Transverse colon (tissue), 4 donors: ENCODE measurements around the gene ATPAF2. TPM values are rescaled to one million over a fixed set of nuclear protein-coding genes. Genes with fewer than 3 reads are reported as not detected.

ENCODE experiments used
- DNase-seq: peaks from one replicate; pipeline ENCODE4 v3.0.0-alpha.2; 2019
- H3K27ac ChIP-seq, 4 donors: fragments of 200-600 bp; sonication (generic); 2 replicates each; pipeline ENCODE4 v1.5.1; 2016 to 2018; ENCODE audit warnings: inconsistent platforms in 4 of 4
- H3K27me3 ChIP-seq: fragments of 200-600 bp; sonication (generic); 2 replicates; pipeline ENCODE4 v1.5.1; 2017; ENCODE audit warnings: inconsistent platforms
- H3K36me3 ChIP-seq, 4 donors: fragments of 200-600 bp; sonication (generic); 2 replicates each; pipeline ENCODE4 v1.5.1; 2017 to 2019; ENCODE audit warnings: inconsistent platforms in 4 of 4
- H3K4me1 ChIP-seq, 4 donors: fragments of 200-600 bp; sonication (generic); 2 replicates each; pipeline ENCODE4 v1.5.1; 2017 to 2020; ENCODE audit warnings: inconsistent platforms in 4 of 4
- H3K4me3 ChIP-seq, 4 donors: fragments of 200-600 bp; sonication (generic); 1 replicate in 1 of 4; 2 replicates in 3 of 4; pipeline versions ENCODE4 v1.5.1 to v1.6.1; 2017 to 2019; ENCODE audit warnings: inconsistent platforms in 4 of 4
- H3K9me3 ChIP-seq, 2 donors: fragments of 200-600 bp; sonication (generic); 2 replicates each; pipeline ENCODE4 v1.5.1; 2017 to 2019; ENCODE audit warnings: inconsistent platforms in 2 of 2
- EP300 ChIP-seq: sonication (generic); formaldehyde crosslinking; IDR thresholded peaks from one replicate; pipeline ENCODE4 v1.6.1; 2017; ENCODE audit warnings: antibody characterized with exemption, low read depth
- POLR2A ChIP-seq: fragments of 450-650 bp; IDR thresholded peaks from one replicate; pipeline ENCODE4 v1.6.1; 2016; ENCODE audit warnings: antibody characterized with exemption, mild to moderate bottlenecking, moderate library complexity
- POLR2AphosphoS5 ChIP-seq, 3 donors: sonication (generic); formaldehyde crosslinking; IDR thresholded peaks; one replicate each; pipeline ENCODE4 v1.6.1; 2016; ENCODE audit warnings: antibody characterized with exemption in 3 of 3
- WGBS, 2 donors: methylation state at CpG; one replicate each; pipeline ENCODE4 v1.1.5; 2018; ENCODE audit warnings: low coverage in 1 of 2; 5-methylcytosine and 5-hydroxymethylcytosine counted together
- in situ Hi-C, 4 donors: fragments of 200-750 bp; cut with MboI; loops; one replicate each; pipeline versions ENCODE4 v1.15.0 to v1.15.1; 2017; ENCODE audit warnings: low sequenced_read_pairs in 3 of 4, low pct_ligation_motif_present in 1 of 4, low pct_unique_long_range_greater_than_20kb in 1 of 4
- intact Hi-C: fragments of 100-400 bp; cut with DNase I; formaldehyde crosslinking; loops from one replicate; pipeline ENCODE4 v1.15.1; 2023; ENCODE audit warnings: low total_unique reads
- total RNA-seq, 4 donors: library from RNA; depleted of rRNA; stranded (reverse); fragments of >200 nt; gene quantifications; one replicate each; pipeline ENCODE4 v1.1.0, GENCODE V29; 2016
- TF ChIP-seq, protein P1 (sequence below), 5 experiments: fragments of 200-600 bp in 3 of 5; fragments of 450-650 bp in 2 of 5; sonication (generic) in 3 of 5; IDR thresholded peaks; 1 replicate in 2 of 5; 2 replicates in 3 of 5; pipeline ENCODE4 v1.5.1; 2016 to 2017; ENCODE audit warnings: antibody characterized with exemption in 5 of 5, inconsistent platforms in 3 of 5, mild to moderate bottlenecking in 2 of 5, moderate library complexity in 1 of 5

The ATPAF2 gene
- total RNA-seq, 4 donors from 2014 or later, result 17.3 to 65.1 (median 24.7) TPM

DNA sequence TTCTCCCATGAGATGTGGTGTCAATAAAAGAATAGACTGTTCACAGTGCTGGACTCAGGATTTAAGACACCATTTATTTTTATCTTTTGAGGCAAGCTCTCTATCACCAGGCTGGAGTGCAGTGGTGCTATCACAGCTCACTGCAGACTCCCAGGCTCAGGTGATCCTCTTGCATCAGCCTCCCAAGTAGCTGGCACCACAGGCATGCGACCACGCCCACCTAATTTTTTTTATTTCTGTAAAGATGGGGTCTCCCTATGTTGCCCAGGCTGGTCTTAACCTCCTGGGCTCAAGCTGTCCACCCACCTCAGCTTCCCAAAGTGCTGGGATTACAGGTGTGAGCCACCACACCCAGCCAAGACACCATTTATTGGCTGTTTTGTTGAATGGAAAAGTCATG is 30.1 kb upstream of the ATPAF2 start:
- no peak overlapping the region for H3K27ac ChIP-seq
- DNase-seq, result no peak
- H3K4me1 ChIP-seq, result peaks cover 0 to 6% (median 0%) of the 10 kb centered on the region in 4 donors
- TF ChIP-seq POLR2AphosphoS5 (IDR thresholded peaks at IDR 0.05), result no peak
- no peak for TF ChIP-seq POLR2A
- TF ChIP-seq, protein P1, sequence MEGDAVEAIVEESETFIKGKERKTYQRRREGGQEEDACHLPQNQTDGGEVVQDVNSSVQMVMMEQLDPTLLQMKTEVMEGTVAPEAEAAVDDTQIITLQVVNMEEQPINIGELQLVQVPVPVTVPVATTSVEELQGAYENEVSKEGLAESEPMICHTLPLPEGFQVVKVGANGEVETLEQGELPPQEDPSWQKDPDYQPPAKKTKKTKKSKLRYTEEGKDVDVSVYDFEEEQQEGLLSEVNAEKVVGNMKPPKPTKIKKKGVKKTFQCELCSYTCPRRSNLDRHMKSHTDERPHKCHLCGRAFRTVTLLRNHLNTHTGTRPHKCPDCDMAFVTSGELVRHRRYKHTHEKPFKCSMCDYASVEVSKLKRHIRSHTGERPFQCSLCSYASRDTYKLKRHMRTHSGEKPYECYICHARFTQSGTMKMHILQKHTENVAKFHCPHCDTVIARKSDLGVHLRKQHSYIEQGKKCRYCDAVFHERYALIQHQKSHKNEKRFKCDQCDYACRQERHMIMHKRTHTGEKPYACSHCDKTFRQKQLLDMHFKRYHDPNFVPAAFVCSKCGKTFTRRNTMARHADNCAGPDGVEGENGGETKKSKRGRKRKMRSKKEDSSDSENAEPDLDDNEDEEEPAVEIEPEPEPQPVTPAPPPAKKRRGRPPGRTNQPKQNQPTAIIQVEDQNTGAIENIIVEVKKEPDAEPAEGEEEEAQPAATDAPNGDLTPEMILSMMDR (IDR thresholded peaks at IDR 0.05), result no peak
- TF ChIP-seq EP300, result no peak
- no peaks in the 10 kb centered on the region for H3K27me3 ChIP-seq
- peaks cover 0 to 12% (median 4%) of the 10 kb centered on the region in 4 donors for H3K36me3 ChIP-seq
- no peaks in the 10 kb centered on the region for H3K9me3 ChIP-seq
- 88 to 94% methylated on average over 2 of the region's 2 CpGs for WGBS, 2 donors
- intact Hi-C loops, result no loop called here
- in situ Hi-C loops, result no loop called here
- H3K4me3 ChIP-seq, result no peak overlapping the region

DNA sequence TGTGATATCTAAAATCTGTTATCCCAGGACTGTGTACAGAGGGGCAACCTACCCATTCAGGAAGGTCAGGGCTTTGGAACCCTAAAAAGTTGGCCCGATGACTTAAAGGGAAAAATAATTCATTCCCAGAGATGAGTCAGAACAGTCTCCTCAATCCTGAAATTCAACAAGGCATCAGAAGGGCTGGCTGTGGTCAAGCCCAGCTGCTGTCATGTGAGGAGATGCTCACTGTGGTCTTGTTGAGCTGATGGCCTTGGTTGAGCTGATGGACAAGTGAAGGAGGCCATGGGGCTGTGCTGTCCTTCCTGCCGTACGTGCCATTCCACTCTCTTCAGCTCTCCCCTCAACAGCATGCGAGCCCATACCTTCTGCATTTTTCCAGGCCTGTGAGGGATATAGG is 27.9 kb upstream of the ATPAF2 start:
- intact Hi-C loops, result no loop called here
- WGBS, 2 donors, result 97 to 100% methylated on average over 2 to 4 of the region's 4 CpGs
- DNase-seq, result no peak
- peaks cover 0 to 6% (median 0%) of the 10 kb centered on the region in 4 donors for H3K4me1 ChIP-seq
- H3K9me3 ChIP-seq, result no peaks in the 10 kb centered on the region
- no peak overlapping the region for H3K4me3 ChIP-seq
- in situ Hi-C loops, result no loop called here
- peaks cover 0 to 20% (median 7%) of the 10 kb centered on the region in 4 donors for H3K36me3 ChIP-seq
- TF ChIP-seq POLR2AphosphoS5 (IDR thresholded peaks at IDR 0.05) (no peak), POLR2A (no peak), EP300 (no peak)
- TF ChIP-seq, protein P1 (IDR thresholded peaks at IDR 0.05), result no peak
- H3K27me3 ChIP-seq, result no peaks in the 10 kb centered on the region
- no peak overlapping the region for H3K27ac ChIP-seq

DNA sequence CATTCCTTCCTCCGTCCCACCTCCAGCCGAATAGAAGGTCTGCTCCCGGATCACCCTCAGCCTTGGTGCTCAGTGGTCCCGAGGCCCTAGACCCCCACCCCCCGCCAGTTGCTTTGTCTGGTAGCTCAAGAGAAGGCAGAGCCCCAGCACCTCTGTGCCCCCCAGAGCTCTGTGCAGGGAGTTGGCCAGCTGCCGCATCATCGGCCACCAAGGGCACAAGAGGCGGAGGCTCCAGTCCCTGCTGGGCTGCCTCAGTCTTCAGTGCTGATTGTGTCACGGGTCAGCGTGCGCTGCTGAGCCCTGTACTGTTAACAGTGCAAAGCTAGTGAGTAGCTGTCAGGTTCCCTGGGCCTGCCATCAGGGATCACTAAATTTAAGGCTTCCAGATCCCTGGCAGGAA is 26.6 kb upstream of the ATPAF2 start:
- peaks cover 0 to 28% (median 7%) of the 10 kb centered on the region in 4 donors for H3K36me3 ChIP-seq
- in situ Hi-C loops (no loop called here), intact Hi-C loops (no loop called here)
- 94% methylated on average over 8 of the region's 11 CpGs; no CpG with 5 or more reads in 1 of the 2 donors for WGBS, 2 donors
- H3K9me3 ChIP-seq, result no peaks in the 10 kb centered on the region
- no peaks in the 10 kb centered on the region for H3K4me1 ChIP-seq
- TF ChIP-seq POLR2AphosphoS5 (IDR thresholded peaks at IDR 0.05), result no peak
- TF ChIP-seq POLR2A, result no peak
- no peak for TF ChIP-seq EP300
- TF ChIP-seq, protein P1 (IDR thresholded peaks at IDR 0.05), result no peak
- DNase-seq, result no peak
- H3K4me3 ChIP-seq, result no peak overlapping the region
- no peak overlapping the region for H3K27ac ChIP-seq
- H3K27me3 ChIP-seq, result no peaks in the 10 kb centered on the region

DNA sequence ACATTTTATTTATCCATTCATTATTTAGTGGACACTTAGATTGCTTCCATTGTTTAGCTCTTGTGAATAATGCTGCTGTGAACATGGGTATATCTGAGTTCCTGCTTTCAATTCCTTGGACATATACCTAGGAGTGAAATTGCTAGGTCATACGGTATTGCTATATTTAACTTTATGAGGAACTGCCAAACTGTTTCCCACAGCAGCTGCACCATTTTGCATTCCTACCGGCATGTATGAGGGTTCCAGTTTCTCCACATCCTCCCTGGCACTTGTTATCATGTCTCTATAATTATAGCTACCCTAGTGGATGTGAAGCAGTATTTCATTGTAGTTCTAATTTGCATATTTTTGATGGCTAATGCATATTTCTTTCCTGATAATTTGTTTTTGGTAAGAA is 25.1 kb upstream of the ATPAF2 start:
- in situ Hi-C loops, result no loop called here
- H3K9me3 ChIP-seq, result no peaks in the 10 kb centered on the region
- H3K36me3 ChIP-seq, result peaks cover 0 to 28% (median 7%) of the 10 kb centered on the region in 4 donors
- DNase-seq, result no peak
- TF ChIP-seq, protein P1 (IDR thresholded peaks at IDR 0.05), result no peak
- TF ChIP-seq EP300 (no peak), POLR2A (no peak), POLR2AphosphoS5 (IDR thresholded peaks at IDR 0.05) (no peak)
- no peaks in the 10 kb centered on the region for H3K4me1 ChIP-seq
- no peaks in the 10 kb centered on the region for H3K27me3 ChIP-seq
- intact Hi-C loops, result no loop called here
- no peak overlapping the region for H3K4me3 ChIP-seq
- WGBS, 2 donors, result 75% methylated on average over 2 of the region's 2 CpGs; no CpG with 5 or more reads in 1 of the 2 donors
- no peak overlapping the region for H3K27ac ChIP-seq
